Smooth muscle cell (in vitro differentiated cells): ENCODE measurements around the gene KRT82. TPM values are rescaled to one million over a fixed set of nuclear protein-coding genes. Genes with fewer than 3 reads are reported as not detected.

ENCODE experiments used
- DNase-seq: peaks from one replicate; lab custom pipeline; 2025; ENCODE audit not compliant: unreplicated experiment; lab: John Stamatoyannopoulos, UW
- H2AFZ ChIP-seq: fragments of 200-600 bp; sonication (generic); 2 replicates; pipeline ENCODE4 v1.6.0; 2016; ENCODE audit warnings: antibody characterized with exemption, low read depth, mild to moderate bottlenecking
- H3F3A ChIP-seq: fragments of 200-600 bp; sonication (generic); 2 replicates; pipeline ENCODE4 v1.6.0; 2017; ENCODE audit warnings: antibody characterized with exemption, low read depth
- H3K27ac ChIP-seq: fragments of 200-600 bp; sonication (generic); 2 replicates; pipeline ENCODE4 v1.5.1; 2016; ENCODE audit warnings: low read depth, mild to moderate bottlenecking
- H3K27me3 ChIP-seq: fragments of 200-600 bp; sonication (generic); 2 replicates; pipeline ENCODE4 v1.6.1; 2016; ENCODE audit warnings: low read depth, mild to moderate bottlenecking
- H3K36me3 ChIP-seq: fragments of 200-600 bp; sonication (generic); 2 replicates; pipeline ENCODE4 v1.5.1; 2016; ENCODE audit warnings: low read depth
- H3K4me1 ChIP-seq: fragments of 200-600 bp; sonication (generic); 2 replicates; pipeline ENCODE4 v1.5.1; 2016; ENCODE audit warnings: low read depth
- H3K4me2 ChIP-seq: fragments of 200-600 bp; sonication (generic); 2 replicates; pipeline ENCODE4 v1.6.0; 2016; ENCODE audit warnings: mild to moderate bottlenecking
- H3K4me3 ChIP-seq: fragments of 200-600 bp; sonication (generic); 2 replicates; pipeline ENCODE4 v1.5.1; 2016; ENCODE audit warnings: mild to moderate bottlenecking
- H3K79me2 ChIP-seq: fragments of 200-600 bp; sonication (generic); 2 replicates; pipeline ENCODE4 v1.6.0; 2016; ENCODE audit warnings: low read depth, mild to moderate bottlenecking
- H3K9ac ChIP-seq: fragments of 200-600 bp; sonication (generic); 2 replicates; pipeline ENCODE4 v1.6.0; 2016; ENCODE audit warnings: low read depth
- H3K9me3 ChIP-seq: fragments of 200-600 bp; sonication (generic); replicated peaks from 2 replicates; pipeline ENCODE4 v1.5.1; 2016; ENCODE audit warnings: low read depth
- H4K20me1 ChIP-seq: fragments of 200-600 bp; sonication (generic); 2 replicates; pipeline ENCODE4 v1.6.0; 2016; ENCODE audit warnings: low read depth
- CTCF ChIP-seq: fragments of 200-600 bp; sonication (generic); IDR thresholded peaks from 2 replicates; pipeline ENCODE4 v1.5.1; 2017; ENCODE audit warnings: borderline replicate concordance, mild to moderate bottlenecking, antibody characterized with exemption; ENCODE audit not compliant: insufficient read depth, poor library complexity, severe bottlenecking
- WGBS: methylation state at CpG from one replicate; pipeline ENCODE4 v1.1.7; 2016; ENCODE audit warnings: low lambda C conversion rate; 5-methylcytosine and 5-hydroxymethylcytosine counted together
- polyA plus RNA-seq: library from polyadenylated mRNA; unstranded; fragments of >200 nt; fragmentation: Nextera tagmentation; extraction: Ambion mirVana; gene quantifications from 2 replicates; pipeline ENCODE4 v1.2.1, GENCODE V29; 2016
- total RNA-seq: library from RNA; depleted of rRNA; stranded (reverse); fragments of >200 nt; gene quantifications from 2 replicates; pipeline ENCODE4 v1.2.3, GENCODE V29; 2014

KRT82 gene
- total and polyA plus RNA-seq, 2 experiments from 2014 or later = 0.23 TPM; not detected in 1

- no peak overlapping the region for H2AFZ ChIP-seq
- no peaks in the 10 kb centered on the region for H3F3A ChIP-seq
- no peak for DNase-seq
- WGBS = 89% methylated on average over 14 of the region's 14 CpGs
- no peaks in the 10 kb centered on the region for H4K20me1 ChIP-seq
- H3K36me3 ChIP-seq = no peaks in the 10 kb centered on the region
- H3K4me2 ChIP-seq = no peak overlapping the region
- no peaks in the 10 kb centered on the region for H3K4me1 ChIP-seq
- H3K4me3 ChIP-seq = no peak overlapping the region
- no peak overlapping the region for H3K27ac ChIP-seq
- H3K27me3 ChIP-seq = peaks cover 43% of the 10 kb centered on the region
- TF ChIP-seq CTCF = no peak
- no peaks in the 10 kb centered on the region for H3K79me2 ChIP-seq
- no peak overlapping the region for H3K9ac ChIP-seq
- H3K9me3 ChIP-seq = no peaks in the 10 kb centered on the region
Measured at GRCh38 chr12:52364901-52365489, 41.1 kb downstream of the KRT82 start.

DNA sequence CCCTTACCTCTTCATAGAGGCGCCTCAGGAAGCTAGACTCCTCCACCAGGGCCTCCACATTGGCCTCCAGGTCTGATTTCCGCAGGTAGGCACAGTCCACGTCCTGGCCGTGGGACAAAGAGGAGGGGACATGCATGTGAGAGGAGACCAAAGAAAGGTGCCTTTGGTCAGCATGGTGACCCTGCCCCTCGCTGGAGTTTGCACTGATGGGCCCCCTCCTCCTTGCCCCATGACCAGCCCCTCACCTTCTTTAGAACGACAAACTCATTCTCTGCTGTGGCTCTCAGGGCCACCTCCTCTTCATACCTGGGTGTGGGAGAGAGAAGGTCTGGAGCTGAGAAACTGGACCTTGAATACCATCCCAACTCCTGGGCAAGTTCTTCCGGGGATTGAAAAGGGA is 42.1 kb downstream of the KRT82 start:
- Histone ChIP-seq H3K4me2 (no peak overlapping the region), H2AFZ (no peak overlapping the region), H3K27me3 (peaks cover 35% of the 10 kb centered on the region), H3K4me3 (no peak overlapping the region), H3K79me2 (no peaks in the 10 kb centered on the region), H3F3A (no peaks in the 10 kb centered on the region), H3K9me3 (no peaks in the 10 kb centered on the region), H3K27ac (no peak overlapping the region), H3K9ac (no peak overlapping the region), H3K36me3 (no peaks in the 10 kb centered on the region), H3K4me1 (no peaks in the 10 kb centered on the region), H4K20me1 (no peaks in the 10 kb centered on the region)
- no peak for TF ChIP-seq CTCF
- no peak for DNase-seq
- whole genome bisulfite sequencing = 89% methylated on average over 7 of the region's 7 CpGs

DNA sequence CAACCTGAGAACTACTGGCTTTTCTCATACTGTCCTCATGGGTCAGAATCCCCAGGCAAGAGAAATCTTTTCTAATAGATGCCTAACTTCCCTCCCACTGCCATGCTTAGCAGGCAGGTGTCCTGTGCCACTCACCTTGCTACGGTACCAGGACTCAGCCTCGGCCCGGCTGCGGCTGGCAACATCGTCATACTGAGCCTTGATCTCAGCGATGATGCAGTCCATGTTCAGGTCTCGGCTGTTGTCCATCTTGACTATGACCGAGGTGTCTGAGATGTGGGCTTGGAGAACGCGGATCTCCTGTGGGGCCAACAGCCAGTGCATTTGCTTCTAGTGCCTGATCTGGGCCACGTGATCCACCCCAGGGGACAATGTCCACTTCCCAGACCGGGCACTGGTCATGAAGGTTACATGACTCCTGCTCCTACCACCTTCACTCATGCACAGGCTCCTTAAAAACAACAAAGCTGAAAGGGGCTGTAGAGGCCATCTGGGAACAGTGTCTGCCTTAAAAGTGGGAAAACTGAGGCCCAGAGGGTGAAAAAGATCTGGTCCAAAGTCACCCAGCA is 42.9 kb downstream of the KRT82 start:
- H3F3A ChIP-seq = no peaks in the 10 kb centered on the region
- H3K36me3 ChIP-seq = no peaks in the 10 kb centered on the region
- no peak overlapping the region for H3K4me3 ChIP-seq
- DNase-seq = no peak
- H3K4me2 ChIP-seq = no peak overlapping the region
- no peaks in the 10 kb centered on the region for H3K9me3 ChIP-seq
- no peak for TF ChIP-seq CTCF
- H2AFZ ChIP-seq = no peak overlapping the region
- H3K79me2 ChIP-seq = no peaks in the 10 kb centered on the region
- H4K20me1 ChIP-seq = no peaks in the 10 kb centered on the region
- H3K27ac ChIP-seq = no peak overlapping the region
- no peak overlapping the region for H3K9ac ChIP-seq
- H3K4me1 ChIP-seq = no peaks in the 10 kb centered on the region
- 96% methylated on average over 12 of the region's 12 CpGs for WGBS
- peaks cover 26% of the 10 kb centered on the region for H3K27me3 ChIP-seq
